HFF-Myc (cell line): ENCODE data around the gene PKM.

Experiments
- DNase-seq: peaks from one replicate; pipeline ENCODE4 v3.0.0-alpha.2; 2011; ENCODE audit warnings: low read depth; ENCODE audit errors: extremely low read depth
- H3K4me3 ChIP-seq: replicated peaks from 2 replicates; pipeline ENCODE4 v1.5.1; 2011; ENCODE audit warnings: low read depth, mild to moderate bottlenecking, control low read depth, low read length
- CTCF ChIP-seq: IDR thresholded peaks from 2 replicates; pipeline ENCODE4 v1.5.1; 2012; ENCODE audit warnings: mild to moderate bottlenecking, low read depth, low read length, control low read depth; ENCODE audit errors: missing control alignments

PKM gene

GRCh38 chr15:72189250-72189902, 41.6 kb downstream of the PKM start:
- no peak for DNase-seq
- H3K4me3 ChIP-seq, result no peak overlapping the region
- TF ChIP-seq CTCF, result no peak

- DNase-seq, result no peak
- no peak overlapping the region; the same call in 1 of the 2 replicates for H3K4me3 ChIP-seq
- no peak for TF ChIP-seq CTCF
These were observed 46.7 kb downstream of the PKM start for GRCh38 chr15:72184165-72184811.

- H3K4me3 ChIP-seq, result no peak overlapping the region
- no peak for TF ChIP-seq CTCF
- no peak for DNase-seq
These were observed 47.2 kb downstream of the PKM start for GRCh38 chr15:72183781-72184164.

GRCh38 chr15:72182673-72183072, 48.3 kb downstream of the PKM start:
- no peak for DNase-seq
- H3K4me3 ChIP-seq, result no peak overlapping the region
- no peak for TF ChIP-seq CTCF

GRCh38 chr15:72182244-72182643, 48.7 kb downstream of the PKM start:
- no peak for DNase-seq
- H3K4me3 ChIP-seq, result no peak overlapping the region
- TF ChIP-seq CTCF, result no peak

GRCh38 chr15:72180761-72181324, 50.1 kb downstream of the PKM start:
- DNase-seq, result no peak
- TF ChIP-seq CTCF, result no peak
- no peak overlapping the region for H3K4me3 ChIP-seq
